Panc1 (cell line): Measurements from ENCODE around the gene ZCCHC2.

Experiments
- CTCF ChIP-seq: fragments of 450-650 bp; IDR thresholded peaks from 2 replicates; pipeline ENCODE4 v1.5.1; 2017; ENCODE audit warnings: mild to moderate bottlenecking
- SIN3A ChIP-seq: IDR thresholded peaks from 2 replicates; pipeline ENCODE4 v1.6.1; 2012; ENCODE audit warnings: low read depth, mild to moderate bottlenecking, low read length, moderate library complexity, borderline replicate concordance; ENCODE audit not compliant: insufficient read depth

GRCh38 chr18:62601871-62602270 is 79.0 kb downstream of the ZCCHC2 start:
- TF ChIP-seq CTCF (no peak), SIN3A (no peak)
